Smooth muscle cell (in vitro differentiated cells): ENCODE measurements around the gene MAP6. TPM values are rescaled to one million over a fixed set of nuclear protein-coding genes. Genes with fewer than 3 reads are reported as not detected.

ENCODE experiments used
- DNase-seq: peaks from one replicate; lab custom pipeline; 2025; ENCODE audit not compliant: unreplicated experiment; lab: John Stamatoyannopoulos, UW
- H2AFZ ChIP-seq: fragments of 200-600 bp; sonication (generic); 2 replicates; pipeline ENCODE4 v1.6.0; 2016; ENCODE audit warnings: antibody characterized with exemption, low read depth, mild to moderate bottlenecking
- H3F3A ChIP-seq: fragments of 200-600 bp; sonication (generic); 2 replicates; pipeline ENCODE4 v1.6.0; 2017; ENCODE audit warnings: antibody characterized with exemption, low read depth
- H3K27ac ChIP-seq: fragments of 200-600 bp; sonication (generic); 2 replicates; pipeline ENCODE4 v1.5.1; 2016; ENCODE audit warnings: low read depth, mild to moderate bottlenecking
- H3K27me3 ChIP-seq: fragments of 200-600 bp; sonication (generic); 2 replicates; pipeline ENCODE4 v1.6.1; 2016; ENCODE audit warnings: low read depth, mild to moderate bottlenecking
- H3K36me3 ChIP-seq: fragments of 200-600 bp; sonication (generic); 2 replicates; pipeline ENCODE4 v1.5.1; 2016; ENCODE audit warnings: low read depth
- H3K4me1 ChIP-seq: fragments of 200-600 bp; sonication (generic); 2 replicates; pipeline ENCODE4 v1.5.1; 2016; ENCODE audit warnings: low read depth
- H3K4me2 ChIP-seq: fragments of 200-600 bp; sonication (generic); 2 replicates; pipeline ENCODE4 v1.6.0; 2016; ENCODE audit warnings: mild to moderate bottlenecking
- H3K4me3 ChIP-seq: fragments of 200-600 bp; sonication (generic); 2 replicates; pipeline ENCODE4 v1.5.1; 2016; ENCODE audit warnings: mild to moderate bottlenecking
- H3K79me2 ChIP-seq: fragments of 200-600 bp; sonication (generic); 2 replicates; pipeline ENCODE4 v1.6.0; 2016; ENCODE audit warnings: low read depth, mild to moderate bottlenecking
- H3K9ac ChIP-seq: fragments of 200-600 bp; sonication (generic); 2 replicates; pipeline ENCODE4 v1.6.0; 2016; ENCODE audit warnings: low read depth
- H3K9me3 ChIP-seq: fragments of 200-600 bp; sonication (generic); replicated peaks from 2 replicates; pipeline ENCODE4 v1.5.1; 2016; ENCODE audit warnings: low read depth
- H4K20me1 ChIP-seq: fragments of 200-600 bp; sonication (generic); 2 replicates; pipeline ENCODE4 v1.6.0; 2016; ENCODE audit warnings: low read depth
- CTCF ChIP-seq: fragments of 200-600 bp; sonication (generic); IDR thresholded peaks from 2 replicates; pipeline ENCODE4 v1.5.1; 2017; ENCODE audit warnings: borderline replicate concordance, mild to moderate bottlenecking, antibody characterized with exemption; ENCODE audit not compliant: insufficient read depth, poor library complexity, severe bottlenecking
- WGBS: methylation state at CpG from one replicate; pipeline ENCODE4 v1.1.7; 2016; ENCODE audit warnings: low lambda C conversion rate; 5-methylcytosine and 5-hydroxymethylcytosine counted together
- polyA plus RNA-seq: library from polyadenylated mRNA; unstranded; fragments of >200 nt; fragmentation: Nextera tagmentation; extraction: Ambion mirVana; gene quantifications from 2 replicates; pipeline ENCODE4 v1.2.1, GENCODE V29; 2016
- total RNA-seq: library from RNA; depleted of rRNA; stranded (reverse); fragments of >200 nt; gene quantifications from 2 replicates; pipeline ENCODE4 v1.2.3, GENCODE V29; 2014

The MAP6 gene
- total and polyA plus RNA-seq, 2 experiments from 2014 or later = 0.22 to 0.43 TPM

GRCh38 chr11:75603791-75604736 lies 64.8 kb downstream of the MAP6 start:
- WGBS = 86% methylated on average over 16 of the region's 16 CpGs
- no peaks in the 10 kb centered on the region for H4K20me1 ChIP-seq
- H3K4me3 ChIP-seq = no peak overlapping the region
- H3K9ac ChIP-seq = no peak overlapping the region
- no peaks in the 10 kb centered on the region for H3K4me1 ChIP-seq
- H3F3A ChIP-seq = no peaks in the 10 kb centered on the region
- H2AFZ ChIP-seq = no peak overlapping the region
- H3K36me3 ChIP-seq = no peaks in the 10 kb centered on the region
- H3K27ac ChIP-seq = no peak overlapping the region
- TF ChIP-seq CTCF = no peak
- H3K27me3 ChIP-seq = peaks cover 9% of the 10 kb centered on the region
- H3K4me2 ChIP-seq = peak overlapping the region; percentile 47
- no peak for DNase-seq
- no peaks in the 10 kb centered on the region for H3K79me2 ChIP-seq
- no peaks in the 10 kb centered on the region for H3K9me3 ChIP-seq

- Histone ChIP-seq H3K4me3 (no peak overlapping the region), H3K4me2 (peak overlapping the region; percentile 47), H3F3A (no peaks in the 10 kb centered on the region), H3K79me2 (no peaks in the 10 kb centered on the region), H3K9ac (no peak overlapping the region), H2AFZ (peak overlapping the region; percentile 16), H3K27me3 (peaks cover 9% of the 10 kb centered on the region), H3K36me3 (no peaks in the 10 kb centered on the region), H3K4me1 (no peaks in the 10 kb centered on the region), H3K27ac (no peak overlapping the region), H4K20me1 (no peaks in the 10 kb centered on the region), H3K9me3 (no peaks in the 10 kb centered on the region)
- 52% methylated on average over 8 of the region's 8 CpGs for WGBS
- no peak for TF ChIP-seq CTCF
- DNase-seq = no peak
Observed at GRCh38 chr11:75602951-75603350, 65.9 kb downstream of the MAP6 start.

GRCh38 chr11:75601494-75601893 lies 67.3 kb downstream of the MAP6 start:
- H3K36me3 ChIP-seq = no peaks in the 10 kb centered on the region
- H3K27ac ChIP-seq = no peak overlapping the region
- no peaks in the 10 kb centered on the region for H3K79me2 ChIP-seq
- H4K20me1 ChIP-seq = no peaks in the 10 kb centered on the region
- H2AFZ ChIP-seq = no peak overlapping the region
- H3K27me3 ChIP-seq = peaks cover 4% of the 10 kb centered on the region
- H3F3A ChIP-seq = no peaks in the 10 kb centered on the region
- no peak overlapping the region for H3K4me2 ChIP-seq
- no peak for DNase-seq
- 95% methylated on average over 7 of the region's 7 CpGs for WGBS
- H3K4me3 ChIP-seq = no peak overlapping the region
- no peak for TF ChIP-seq CTCF
- H3K9ac ChIP-seq = no peak overlapping the region
- no peaks in the 10 kb centered on the region for H3K4me1 ChIP-seq
- H3K9me3 ChIP-seq = no peaks in the 10 kb centered on the region
